NCI-H1436 (cell line): ENCODE measurements around the gene LETM1.

Experiments used
- DNase-seq: peaks from one replicate; lab custom pipeline; 2025; lab: John Stamatoyannopoulos, UW

Gene LETM1

GRCh38 chr4:1794809-1795298 lies 61.1 kb downstream of the LETM1 start:
- no peak for DNase-seq

GRCh38 chr4:1793940-1794808 lies 61.8 kb downstream of the LETM1 start:
- no peak for DNase-seq

- DNase-seq: no peak
These were observed 62.5 kb downstream of the LETM1 start for GRCh38 chr4:1793496-1793840.

- peak; percentile 37 for DNase-seq
These were observed 63.0 kb downstream of the LETM1 start, which contains the start of gene FGFR3 for GRCh38 chr4:1792832-1793495. Gene FGFR3, plus strand, starts transcription at chr4:1793293. Its CDS starts 642 bp downstream, at chr4:1793935.

- DNase-seq: no peak
These were observed 63.7 kb downstream of the LETM1 start for GRCh38 chr4:1792158-1792831.

GRCh38 chr4:1790005-1790404 lies 66.0 kb downstream of the LETM1 start:
- no peak for DNase-seq

GRCh38 chr4:1789552-1789951 lies 66.4 kb downstream of the LETM1 start:
- no peak for DNase-seq

GRCh38 chr4:1788254-1788973 lies 67.5 kb downstream of the LETM1 start:
- DNase-seq: no peak

- DNase-seq: no peak
These were observed 68.4 kb downstream of the LETM1 start for GRCh38 chr4:1787411-1788077.

- no peak for DNase-seq
These were observed 69.2 kb downstream of the LETM1 start for GRCh38 chr4:1786544-1787362.

- no peak for DNase-seq
These were observed 70.4 kb downstream of the LETM1 start for GRCh38 chr4:1785592-1785991.

- DNase-seq: no peak
These were observed 71.0 kb downstream of the LETM1 start for GRCh38 chr4:1784789-1785591.

GRCh38 chr4:1784395-1784788 lies 71.6 kb downstream of the LETM1 start:
- DNase-seq: no peak

GRCh38 chr4:1783970-1784369 lies 72.0 kb downstream of the LETM1 start:
- no peak for DNase-seq

- no peak for DNase-seq
These were observed 72.9 kb downstream of the LETM1 start for GRCh38 chr4:1783015-1783414.

- DNase-seq: no peak
These were observed 75.5 kb downstream of the LETM1 start for GRCh38 chr4:1780435-1780834.

- DNase-seq: no peak
These were observed 76.2 kb downstream of the LETM1 start for GRCh38 chr4:1779588-1780382.

GRCh38 chr4:1778642-1779392 lies 77.1 kb downstream of the LETM1 start:
- DNase-seq: no peak
